Naive thymus-derived CD8-positive, alpha-beta T cell (primary cell): ENCODE results near the gene GYPB. TPM values are rescaled to one million over a fixed set of nuclear protein-coding genes. Genes with fewer than 3 reads are reported as not detected.
"Not testable (repeated sequence)": the region's sequence is repeated elsewhere in the genome, so short reads cannot be mapped to it uniquely, and the experiment has no call there.

Experiments used
- ATAC-seq, 2 donors: fragments of 150-1000 bp; cut with Tn5 transposase in 1 of 2; sonication (Bioruptor Pico), chemical (Tn5 transposase) in 1 of 2; 1 replicate in 1 of 2; 2 replicates in 1 of 2; pipeline ENCODE4 v1.10.0; 2021; ENCODE audit warnings: mild to moderate bottlenecking in 2 of 2, moderate library complexity in 2 of 2
- POLR2A ChIA-PET: fragments of 350-600 bp; sonication (Branson Sonifier 250); formaldehyde crosslinking; loops from one replicate; lab custom pipeline; 2021; ENCODE audit warnings: antibody characterized with exemption; lab: Charles Lee
- DNase-seq, 10 donors: peaks; one replicate each; pipeline versions ENCODE4 v3.0.0 to v3.0.0-alpha.2; 2020 to 2022
- H3K27ac Mint-ChIP-seq, 10 donors: one replicate each; pipeline ENCODE4 v1.8.0; 2020 to 2022; ENCODE audit warnings: mild to moderate bottlenecking in 10 of 10, mixed read lengths in 10 of 10, moderate library complexity in 4 of 10, inconsistent platforms in 1 of 10
- H3K27me3 Mint-ChIP-seq, 5 donors: one replicate each; pipeline ENCODE4 v1.8.0; 2021 to 2022; ENCODE audit warnings: mixed read lengths in 5 of 5
- H3K36me3 Mint-ChIP-seq, 3 donors: one replicate each; pipeline ENCODE4 v1.8.0; 2020 to 2022; ENCODE audit warnings: mixed read lengths in 3 of 3, mild to moderate bottlenecking in 2 of 3, inconsistent platforms in 1 of 3
- H3K4me1 Mint-ChIP-seq, 4 donors: one replicate each; pipeline ENCODE4 v1.8.0; 2021 to 2022; ENCODE audit warnings: mixed read lengths in 4 of 4
- H3K4me3 Mint-ChIP-seq, 10 donors: one replicate each; pipeline ENCODE4 v1.8.0; 2020 to 2022; ENCODE audit warnings: mild to moderate bottlenecking in 10 of 10, mixed read lengths in 10 of 10, moderate library complexity in 6 of 10, inconsistent platforms in 1 of 10
- H3K9me3 Mint-ChIP-seq, 9 donors: one replicate each; pipeline ENCODE4 v1.8.0; 2020 to 2022; ENCODE audit warnings: mixed read lengths in 9 of 9, mild to moderate bottlenecking in 3 of 9, inconsistent platforms in 1 of 9, moderate library complexity in 1 of 9
- polyA plus RNA-seq, 3 donors: library from polyadenylated mRNA; unstranded; fragments of 300-500 nt; fragmentation: Illumina TruSeq; gene quantifications; one replicate each; pipeline ENCODE4 v1.2.3, GENCODE V29; 2021
- total RNA-seq, 8 experiments: library from RNA in 2 of 8; stranded (reverse) in 2 of 8; gene quantifications; one replicate each; pipeline ENCODE4 v1.2.3 and lab custom pipeline; 2021 to 2026

Gene GYPB
- total and polyA plus RNA-seq, 5 experiments from 2014 or later, result not detected

GRCh38 chr4:143951458-143951972, 67.7 kb downstream of the GYPB start:
- H3K9me3 Mint-ChIP-seq, result peaks cover 0 to 39% (median 11%) of the 10 kb centered on the region in 9 donors
- H3K36me3 Mint-ChIP-seq, result peaks cover 3 to 25% (median 6%) of the 10 kb centered on the region in 3 donors
- H3K27ac Mint-ChIP-seq, H3K27me3 Mint-ChIP-seq, DNase-seq, H3K4me1 Mint-ChIP-seq, POLR2A ChIA-PET, ATAC-seq, H3K4me3 Mint-ChIP-seq: not testable (repeated sequence)

DNA sequence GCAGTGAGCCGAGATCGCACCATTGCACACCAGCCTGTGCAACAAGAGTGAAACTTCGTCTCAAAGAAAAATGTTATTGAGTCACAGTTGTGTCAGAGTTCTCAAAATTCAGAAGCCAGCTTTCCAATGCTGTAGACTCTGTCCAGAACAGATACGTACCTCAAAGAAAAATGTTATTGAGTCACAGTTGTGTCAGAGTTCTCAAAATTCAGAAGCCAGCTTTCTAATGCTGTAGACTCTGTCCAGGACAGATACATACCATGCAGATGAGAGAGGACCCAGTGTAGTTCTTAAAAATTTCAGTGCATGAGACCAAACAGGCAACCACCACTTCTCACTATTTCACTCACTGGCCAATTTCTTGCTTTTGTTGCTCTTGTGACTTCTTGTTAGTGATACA, 68.2 kb downstream of the GYPB start:
- DNase-seq, ATAC-seq, H3K27ac Mint-ChIP-seq, H3K4me1 Mint-ChIP-seq, POLR2A ChIA-PET, H3K27me3 Mint-ChIP-seq, H3K4me3 Mint-ChIP-seq: not testable (repeated sequence)
- Mint-ChIP-seq H3K9me3 (peaks cover 0 to 39% (median 11%) of the 10 kb centered on the region in 9 donors), H3K36me3 (peaks cover 3 to 25% (median 5%) of the 10 kb centered on the region in 3 donors)

DNA sequence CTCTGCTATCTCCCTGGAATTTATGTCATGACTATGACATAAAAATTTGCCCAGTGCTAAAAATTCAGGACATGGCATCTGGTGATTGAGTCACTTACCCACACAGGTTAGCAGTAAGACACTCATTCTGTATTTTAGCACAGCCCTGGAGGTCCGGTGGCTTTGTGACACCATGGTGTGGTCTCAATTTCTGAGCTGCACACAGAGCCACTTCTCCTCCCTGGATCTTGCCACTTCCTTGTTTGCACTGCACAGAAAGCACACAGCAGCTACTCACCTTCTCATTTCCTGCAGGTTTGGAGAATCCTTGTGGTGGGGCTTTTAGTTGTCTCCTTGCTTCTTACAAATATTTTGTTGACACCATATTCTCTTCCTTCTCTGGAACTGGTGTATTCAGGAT, 69.0 kb downstream of the GYPB start:
- ATAC-seq, H3K4me1 Mint-ChIP-seq, DNase-seq, H3K27ac Mint-ChIP-seq, H3K4me3 Mint-ChIP-seq, H3K27me3 Mint-ChIP-seq, POLR2A ChIA-PET: not testable (repeated sequence)
- peaks cover 0 to 39% (median 11%) of the 10 kb centered on the region in 9 donors for H3K9me3 Mint-ChIP-seq
- peaks cover 3 to 25% (median 3%) of the 10 kb centered on the region in 3 donors for H3K36me3 Mint-ChIP-seq

DNA sequence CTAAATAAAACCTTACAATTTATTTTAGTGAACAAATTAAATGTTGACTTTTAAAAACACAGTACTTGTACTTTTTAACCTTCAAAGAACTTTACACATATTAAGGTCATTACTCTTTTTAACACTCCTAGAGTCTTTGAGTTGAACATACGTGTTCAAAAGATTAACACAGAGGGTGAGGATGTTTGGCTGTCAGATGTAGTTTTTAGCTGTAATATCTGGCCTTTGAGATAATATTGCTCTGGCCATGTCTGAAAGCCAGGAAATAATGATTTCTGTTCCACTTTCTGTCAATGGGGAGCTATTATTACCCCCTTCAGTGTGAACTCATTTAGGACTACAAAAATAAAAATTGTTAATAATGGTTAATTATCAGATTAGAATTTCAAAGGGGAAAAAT, 71.7 kb downstream of the GYPB start:
- ATAC-seq, H3K4me3 Mint-ChIP-seq, H3K4me1 Mint-ChIP-seq, H3K27me3 Mint-ChIP-seq, POLR2A ChIA-PET, H3K27ac Mint-ChIP-seq, DNase-seq: not testable (repeated sequence)
- Mint-ChIP-seq H3K9me3 (peaks cover 0 to 28% (median 11%) of the 10 kb centered on the region in 9 donors), H3K36me3 (peaks cover 3 to 18% (median 3%) of the 10 kb centered on the region in 3 donors)

Other genes with a start within 250 kb of the GYPB start
- 1 to 10 TPM; 5.6 to 5.7 TPM for gene GYPE, start 113.8 kb downstream of the GYPB start, total RNA-seq
- gene GYPE, start 113.8 kb downstream of the GYPB start, polyA plus RNA-seq, result 1 to 10 TPM; 2.6 to 5.9 (median 5.6) TPM
- not detected for gene GYPA, start 121.3 kb upstream of the GYPB start, total RNA-seq
- gene GYPA, start 121.3 kb upstream of the GYPB start, polyA plus RNA-seq, result not detected